Adrenal gland (tissue), 5 donors: ENCODE results near the gene MRPS22.

Experiments used
- POLR2A ChIP-seq, 2 donors: fragments of 450-650 bp; IDR thresholded peaks; one replicate each; pipeline ENCODE4 v1.6.1; 2017; ENCODE audit warnings: antibody characterized with exemption in 2 of 2, mild to moderate bottlenecking in 2 of 2, moderate library complexity in 1 of 2
- TF ChIP-seq, protein P1 (sequence below), 6 experiments: fragments of 450-650 bp in 4 of 6; fragments of 200-600 bp in 2 of 6; sonication (generic) in 1 of 6; IDR thresholded peaks; 1 replicate in 5 of 6; 2 replicates in 1 of 6; pipeline versions ENCODE4 v1.5.1 to v1.8.0; 2016 to 2021; ENCODE audit warnings: antibody characterized with exemption in 6 of 6, mild to moderate bottlenecking in 2 of 6, moderate library complexity in 1 of 6
- donor health status: DM: no; HTN: no; CAD: no.

DNA sequence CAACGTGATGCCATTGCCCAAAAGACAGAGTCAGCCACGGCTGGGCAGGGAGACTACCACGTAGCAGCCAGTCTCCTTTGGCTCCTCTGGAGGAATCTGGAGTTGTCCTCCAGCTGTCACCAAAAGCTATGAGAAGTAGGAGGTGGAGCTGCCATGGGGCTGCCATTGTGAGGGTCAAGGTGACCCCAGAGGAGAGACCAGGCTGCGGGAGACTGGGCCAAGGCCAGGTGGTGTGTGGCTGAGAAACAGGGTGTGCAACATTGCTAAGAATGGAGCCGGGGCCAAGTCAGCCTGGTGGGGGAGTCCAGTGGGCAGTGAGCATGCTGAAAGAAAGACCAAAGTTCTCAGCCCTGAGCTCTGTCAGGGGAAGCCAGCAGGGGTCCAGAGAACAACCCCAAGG lies 29.9 kb upstream of the MRPS22 start:
- no peak for TF ChIP-seq POLR2A (IDR thresholded peaks at IDR 0.05)
- TF ChIP-seq, protein P1, sequence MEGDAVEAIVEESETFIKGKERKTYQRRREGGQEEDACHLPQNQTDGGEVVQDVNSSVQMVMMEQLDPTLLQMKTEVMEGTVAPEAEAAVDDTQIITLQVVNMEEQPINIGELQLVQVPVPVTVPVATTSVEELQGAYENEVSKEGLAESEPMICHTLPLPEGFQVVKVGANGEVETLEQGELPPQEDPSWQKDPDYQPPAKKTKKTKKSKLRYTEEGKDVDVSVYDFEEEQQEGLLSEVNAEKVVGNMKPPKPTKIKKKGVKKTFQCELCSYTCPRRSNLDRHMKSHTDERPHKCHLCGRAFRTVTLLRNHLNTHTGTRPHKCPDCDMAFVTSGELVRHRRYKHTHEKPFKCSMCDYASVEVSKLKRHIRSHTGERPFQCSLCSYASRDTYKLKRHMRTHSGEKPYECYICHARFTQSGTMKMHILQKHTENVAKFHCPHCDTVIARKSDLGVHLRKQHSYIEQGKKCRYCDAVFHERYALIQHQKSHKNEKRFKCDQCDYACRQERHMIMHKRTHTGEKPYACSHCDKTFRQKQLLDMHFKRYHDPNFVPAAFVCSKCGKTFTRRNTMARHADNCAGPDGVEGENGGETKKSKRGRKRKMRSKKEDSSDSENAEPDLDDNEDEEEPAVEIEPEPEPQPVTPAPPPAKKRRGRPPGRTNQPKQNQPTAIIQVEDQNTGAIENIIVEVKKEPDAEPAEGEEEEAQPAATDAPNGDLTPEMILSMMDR (IDR thresholded peaks at IDR 0.05), result no peak
